KMS-11 (cell line): ENCODE results near the gene HOXD1.

ENCODE experiments used
- H2AFZ ChIP-seq: fragments of 200-600 bp; sonication (generic); 2 replicates; pipeline ENCODE4 v1.6.1; 2016; ENCODE audit warnings: antibody characterized with exemption, mixed run types, low read depth
- H3K27ac ChIP-seq: fragments of 200-600 bp; sonication (generic); 2 replicates; pipeline ENCODE4 v1.6.1; 2016; ENCODE audit warnings: mild to moderate bottlenecking, mixed run types
- H3K27me3 ChIP-seq: fragments of 200-600 bp; sonication (generic); 2 replicates; pipeline ENCODE4 v1.6.1; 2017; ENCODE audit warnings: mild to moderate bottlenecking, low read depth, mixed run types, moderate library complexity; ENCODE audit not compliant: insufficient read depth
- H3K36me3 ChIP-seq: fragments of 200-600 bp; sonication (generic); 2 replicates; pipeline ENCODE4 v1.6.1; 2017; ENCODE audit warnings: mild to moderate bottlenecking, mixed run types; ENCODE audit not compliant: insufficient read depth
- H3K4me1 ChIP-seq: fragments of 200-600 bp; sonication (generic); 2 replicates; pipeline ENCODE4 v1.6.1; 2016; ENCODE audit warnings: mild to moderate bottlenecking, low read depth, mixed run types; ENCODE audit not compliant: poor library complexity, severe bottlenecking
- H3K4me2 ChIP-seq: fragments of 200-600 bp; sonication (generic); 2 replicates; pipeline ENCODE4 v1.7.0; 2016; ENCODE audit warnings: mild to moderate bottlenecking, mixed run types
- H3K4me3 ChIP-seq: fragments of 200-600 bp; sonication (generic); IDR thresholded peaks from 2 replicates; pipeline ENCODE4 v1.6.1; 2017; ENCODE audit warnings: low read depth, low read length, mixed read lengths; ENCODE audit not compliant: insufficient read depth
- H3K79me2 ChIP-seq: fragments of 200-600 bp; sonication (generic); 2 replicates; pipeline ENCODE4 v1.6.1; 2016; ENCODE audit warnings: low read depth, mixed run types; ENCODE audit not compliant: insufficient read depth
- H3K9ac ChIP-seq: fragments of 200-600 bp; sonication (generic); 2 replicates; pipeline ENCODE4 v1.6.1; 2016; ENCODE audit warnings: mild to moderate bottlenecking, mixed run types
- H4K20me1 ChIP-seq: fragments of 200-600 bp; sonication (generic); 2 replicates; pipeline ENCODE4 v1.6.1; 2016; ENCODE audit warnings: mild to moderate bottlenecking, mixed run types; ENCODE audit not compliant: insufficient read depth
- TF ChIP-seq, protein P1 (sequence below): fragments of 200-600 bp; sonication (generic); conservative IDR thresholded peaks from 2 replicates; pipeline ENCODE4 v1.6.1; 2017; ENCODE audit warnings: low read depth, mild to moderate bottlenecking, antibody characterized with exemption, low read length, moderate library complexity, mixed read lengths

Gene HOXD1

DNA sequence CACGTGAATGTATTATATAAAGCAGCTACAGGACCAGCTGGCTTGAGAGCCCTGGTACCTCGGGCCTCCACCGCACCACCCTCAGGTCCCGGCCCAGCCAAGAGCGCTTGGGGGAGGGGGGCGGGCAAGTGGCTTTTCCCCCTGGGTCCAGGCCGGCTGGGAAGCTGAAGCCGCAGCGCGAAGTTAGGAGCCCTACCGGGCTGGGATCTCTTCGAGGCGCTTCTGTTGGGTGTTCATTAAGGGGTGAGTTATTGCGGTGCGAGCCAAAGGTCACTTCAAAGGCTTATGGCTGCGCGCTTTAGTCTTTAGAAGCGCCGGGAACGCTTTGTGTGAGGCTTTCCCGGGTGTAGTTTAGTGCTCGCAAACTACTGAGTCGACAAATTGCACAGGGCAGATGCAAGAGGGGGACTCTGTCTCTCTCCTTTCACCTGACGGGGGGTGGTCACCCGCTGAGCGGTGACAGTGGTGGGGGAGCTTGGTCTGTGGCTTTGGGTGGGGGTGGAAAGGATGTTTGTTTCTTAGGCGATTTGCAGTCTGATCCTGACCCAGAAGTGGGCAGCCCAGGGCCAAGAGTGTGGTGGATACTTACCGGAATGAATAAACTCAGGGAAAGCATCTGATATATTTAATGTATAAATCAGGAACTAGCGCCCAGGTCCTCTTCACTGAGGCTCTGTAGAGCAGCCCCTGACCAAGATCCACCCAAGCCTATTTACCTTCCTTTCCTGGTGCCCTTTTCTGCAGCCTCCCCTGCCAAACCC lies 25.4 kb upstream of the HOXD1 start:
- Histone ChIP-seq H3K79me2 (no peaks in the 10 kb centered on the region), H4K20me1 (no peaks in the 10 kb centered on the region), H3K36me3 (no peaks in the 10 kb centered on the region), H3K4me2 (no peak overlapping the region), H3K27me3 (no peaks in the 10 kb centered on the region), H2AFZ (no peak overlapping the region), H3K4me1 (no peaks in the 10 kb centered on the region), H3K4me3 (no peak overlapping the region), H3K9ac (no peak overlapping the region), H3K27ac (no peak overlapping the region)
- TF ChIP-seq, protein P1, sequence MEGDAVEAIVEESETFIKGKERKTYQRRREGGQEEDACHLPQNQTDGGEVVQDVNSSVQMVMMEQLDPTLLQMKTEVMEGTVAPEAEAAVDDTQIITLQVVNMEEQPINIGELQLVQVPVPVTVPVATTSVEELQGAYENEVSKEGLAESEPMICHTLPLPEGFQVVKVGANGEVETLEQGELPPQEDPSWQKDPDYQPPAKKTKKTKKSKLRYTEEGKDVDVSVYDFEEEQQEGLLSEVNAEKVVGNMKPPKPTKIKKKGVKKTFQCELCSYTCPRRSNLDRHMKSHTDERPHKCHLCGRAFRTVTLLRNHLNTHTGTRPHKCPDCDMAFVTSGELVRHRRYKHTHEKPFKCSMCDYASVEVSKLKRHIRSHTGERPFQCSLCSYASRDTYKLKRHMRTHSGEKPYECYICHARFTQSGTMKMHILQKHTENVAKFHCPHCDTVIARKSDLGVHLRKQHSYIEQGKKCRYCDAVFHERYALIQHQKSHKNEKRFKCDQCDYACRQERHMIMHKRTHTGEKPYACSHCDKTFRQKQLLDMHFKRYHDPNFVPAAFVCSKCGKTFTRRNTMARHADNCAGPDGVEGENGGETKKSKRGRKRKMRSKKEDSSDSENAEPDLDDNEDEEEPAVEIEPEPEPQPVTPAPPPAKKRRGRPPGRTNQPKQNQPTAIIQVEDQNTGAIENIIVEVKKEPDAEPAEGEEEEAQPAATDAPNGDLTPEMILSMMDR = no peak

DNA sequence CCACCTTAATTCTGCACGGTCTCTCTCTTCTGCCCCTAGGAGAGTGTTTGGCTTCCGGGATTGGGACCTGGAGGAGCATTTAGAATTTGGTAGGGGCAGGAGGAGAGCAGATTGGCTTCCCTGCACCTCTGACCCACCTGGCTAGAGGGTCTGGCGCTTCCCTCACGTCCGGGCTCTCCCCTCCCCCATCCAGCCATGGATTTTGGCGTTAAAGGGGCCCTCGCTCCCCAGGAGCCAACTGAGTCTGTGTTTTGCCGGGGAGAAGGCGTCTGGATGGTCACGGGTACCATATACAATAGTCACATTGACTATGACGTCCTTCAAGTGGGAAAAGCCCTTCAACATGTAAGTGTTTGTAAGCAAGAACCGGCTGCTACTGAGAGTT lies 24.8 kb upstream of the HOXD1 start:
- Histone ChIP-seq H2AFZ (no peak overlapping the region), H3K79me2 (no peaks in the 10 kb centered on the region), H4K20me1 (no peaks in the 10 kb centered on the region), H3K9ac (no peak overlapping the region), H3K27me3 (no peaks in the 10 kb centered on the region), H3K4me1 (no peaks in the 10 kb centered on the region), H3K36me3 (no peaks in the 10 kb centered on the region), H3K4me3 (no peak overlapping the region), H3K4me2 (no peak overlapping the region), H3K27ac (no peak overlapping the region)
- TF ChIP-seq, protein P1 = no peak

DNA sequence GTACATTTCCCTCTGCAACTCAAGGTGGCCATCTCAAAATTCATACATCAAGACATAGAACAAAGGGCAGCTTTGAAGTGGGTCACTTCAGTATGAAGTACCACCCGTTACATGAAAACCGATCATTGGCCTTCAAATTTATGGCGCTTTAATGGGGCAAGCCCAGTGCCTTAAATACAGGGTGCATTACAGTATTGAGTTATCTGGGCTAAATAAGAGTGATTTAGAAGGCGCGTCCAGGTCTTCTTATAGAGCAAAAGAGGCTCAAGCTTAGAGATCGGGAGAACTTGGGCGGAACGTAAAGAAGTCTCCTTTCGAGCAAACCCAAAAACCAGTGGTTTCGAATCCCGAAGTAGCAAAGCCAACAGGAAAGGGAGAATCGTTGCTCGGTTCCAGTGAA lies 24.3 kb upstream of the HOXD1 start:
- Histone ChIP-seq H3K4me3 (no peak overlapping the region), H3K27me3 (no peaks in the 10 kb centered on the region), H3K9ac (no peak overlapping the region), H3K27ac (no peak overlapping the region), H2AFZ (no peak overlapping the region), H3K4me1 (no peaks in the 10 kb centered on the region), H3K79me2 (no peaks in the 10 kb centered on the region), H3K4me2 (no peak overlapping the region), H3K36me3 (no peaks in the 10 kb centered on the region), H4K20me1 (no peaks in the 10 kb centered on the region)
- TF ChIP-seq, protein P1 = no peak

DNA sequence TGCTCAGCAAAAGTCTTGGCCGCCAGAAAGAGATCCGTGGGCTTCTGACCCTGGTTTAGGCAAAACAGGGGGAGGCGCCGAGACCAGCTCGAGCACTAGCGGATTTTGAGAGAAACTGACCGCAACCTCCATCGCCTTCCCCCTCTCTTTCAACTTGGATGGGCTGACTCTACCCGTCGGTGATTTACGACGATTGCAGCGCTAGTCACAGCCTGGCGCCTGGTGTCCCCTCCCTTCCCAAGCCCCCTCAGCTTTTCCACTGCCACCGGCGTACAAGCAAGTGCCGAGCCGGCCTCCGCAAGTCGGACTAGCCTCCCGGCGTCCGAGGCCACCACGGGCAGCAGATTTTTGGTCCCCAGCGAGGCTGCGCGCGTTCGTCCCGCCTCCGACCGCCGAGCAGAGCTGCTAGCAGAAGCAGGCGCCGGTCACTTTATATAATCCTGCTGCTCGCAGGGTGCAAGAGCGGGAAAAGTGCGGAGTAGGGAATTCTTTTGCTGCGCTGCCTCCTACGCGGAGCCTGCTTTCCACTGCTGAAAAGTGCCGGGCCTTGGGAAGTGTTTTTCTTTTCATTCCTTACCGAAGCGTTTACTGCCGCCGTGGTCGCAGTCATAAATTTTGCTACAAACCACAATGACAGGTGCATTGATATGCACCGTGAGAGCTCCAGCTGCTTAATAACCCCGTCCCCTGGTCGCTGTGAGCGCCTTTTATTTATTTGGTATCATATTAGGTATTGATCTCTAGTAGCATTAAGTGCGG lies 23.7 kb upstream of the HOXD1 start:
- Histone ChIP-seq H3K36me3 (no peaks in the 10 kb centered on the region), H3K27me3 (no peaks in the 10 kb centered on the region), H3K4me3 (no peak overlapping the region), H3K79me2 (no peaks in the 10 kb centered on the region), H3K27ac (no peak overlapping the region), H3K4me1 (no peaks in the 10 kb centered on the region), H3K9ac (no peak overlapping the region), H4K20me1 (no peaks in the 10 kb centered on the region), H3K4me2 (no peak overlapping the region), H2AFZ (no peak overlapping the region)
- TF ChIP-seq, protein P1 = no peak
